GM04503 (cell line): ENCODE measurements around the gene TIGD2.

ENCODE experiments used
- DNase-seq: peaks from one replicate; pipeline ENCODE4 v3.0.0-alpha.2; 2012; ENCODE audit warnings: low read depth

TIGD2 gene

DNA sequence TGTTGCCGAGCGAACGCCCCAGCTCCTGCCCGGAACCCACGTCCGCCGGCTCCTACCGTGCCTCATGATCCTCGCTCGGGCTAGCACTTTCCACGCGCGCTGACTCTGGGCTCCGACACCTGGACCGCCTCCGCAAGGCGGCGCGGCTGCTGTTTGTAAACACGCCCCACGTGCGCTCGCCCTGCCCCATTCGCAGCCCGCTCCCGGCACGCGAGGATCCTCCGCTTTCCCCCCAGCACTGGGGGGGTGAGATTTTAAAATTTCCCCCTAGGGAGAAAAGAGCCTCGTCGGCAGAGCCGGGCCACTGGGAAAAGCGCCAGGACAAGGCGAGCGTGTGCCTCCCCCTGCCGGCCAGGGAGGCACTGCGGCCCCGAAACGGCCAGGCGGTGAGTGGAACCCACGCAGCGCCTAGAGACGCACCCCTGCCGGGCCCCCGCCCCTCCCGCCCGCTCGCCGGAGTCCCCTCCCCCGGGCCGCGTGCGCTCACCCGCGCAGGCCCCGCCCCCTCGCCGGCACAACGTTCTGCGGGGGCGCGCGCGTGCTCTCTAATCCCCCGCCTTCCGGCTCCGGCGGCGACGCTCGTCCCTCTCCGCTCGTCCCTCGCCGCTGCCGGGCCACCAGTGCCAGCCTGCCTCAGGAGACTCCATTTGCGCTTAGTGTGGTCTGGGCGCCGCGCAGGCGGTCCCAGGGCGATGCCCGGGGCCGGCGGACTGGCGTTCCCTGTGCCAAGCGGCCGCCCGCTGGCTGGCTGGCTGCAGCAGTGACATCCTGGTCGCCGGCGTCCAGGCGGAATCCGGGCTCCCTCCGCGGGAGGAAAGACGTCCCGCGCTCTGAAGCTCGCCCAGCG, at the start of gene TIGD2:
TSS of gene TIGD2 (plus strand) at position 548 of the 847 bp plus-strand sequence. CDS start 1,442 bp downstream, outside the sequence.
- peak; percentile 28 for DNase-seq

DNA sequence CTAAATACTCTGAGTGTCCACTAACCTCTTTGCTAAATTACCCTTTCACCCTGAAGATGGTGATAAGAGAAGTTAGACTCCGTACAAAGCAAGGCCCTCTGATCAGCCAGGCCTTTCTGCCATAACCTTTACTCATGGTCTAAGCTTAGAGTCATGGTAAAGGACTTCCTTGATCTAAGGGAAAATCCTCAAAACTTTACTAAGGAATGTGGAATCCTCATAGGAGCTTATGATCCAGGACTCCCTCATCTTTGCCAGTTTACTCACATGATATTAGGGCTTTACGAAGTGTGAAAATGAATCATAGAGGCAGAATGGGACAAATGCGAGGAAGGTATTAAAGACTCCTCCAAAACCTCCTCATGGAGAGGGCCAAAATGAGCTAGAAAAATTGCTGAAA, 46.5 kb upstream of the TIGD2 start:
- peak; percentile 25 for DNase-seq

DNA sequence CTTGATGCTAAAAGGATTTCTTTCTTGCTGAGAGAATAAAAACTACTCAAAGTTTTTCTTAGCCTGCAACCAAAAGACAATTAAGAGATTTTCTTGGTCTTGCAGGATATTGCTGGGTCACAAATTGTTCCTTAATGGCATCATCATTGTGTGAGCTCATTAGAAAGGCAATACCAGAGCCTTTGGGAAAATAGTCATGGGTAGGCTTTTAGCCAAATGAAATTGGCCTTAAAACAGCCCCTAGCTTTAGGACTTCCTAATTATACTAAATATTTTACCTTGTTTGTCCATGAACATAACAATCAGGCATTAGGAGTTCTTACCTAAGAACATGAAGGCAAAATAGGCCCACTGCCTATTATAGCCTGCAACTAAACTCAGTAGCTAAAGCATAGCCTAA, 43.9 kb upstream of the TIGD2 start:
- peak; percentile 12 for DNase-seq

DNA sequence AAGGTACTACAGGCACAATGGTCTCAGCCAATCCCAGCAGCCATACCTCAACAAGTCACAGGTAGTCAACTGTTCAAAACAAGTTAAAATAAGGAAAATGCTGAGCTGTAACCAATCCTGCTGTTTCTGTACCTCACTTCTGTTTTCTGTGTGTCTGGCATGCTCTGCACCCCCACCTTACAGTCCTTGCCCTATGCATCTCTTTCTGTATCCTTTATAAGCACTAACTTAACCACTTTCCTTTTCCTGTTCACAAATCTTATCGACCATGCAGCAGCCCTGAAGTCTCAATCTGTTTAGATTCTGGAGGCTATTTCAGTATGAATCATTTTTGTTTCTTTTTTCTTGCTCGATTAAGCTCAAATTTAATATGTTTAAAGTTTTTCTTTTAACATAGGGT, 41.9 kb upstream of the TIGD2 start:
- DNase-seq, result no peak

DNA sequence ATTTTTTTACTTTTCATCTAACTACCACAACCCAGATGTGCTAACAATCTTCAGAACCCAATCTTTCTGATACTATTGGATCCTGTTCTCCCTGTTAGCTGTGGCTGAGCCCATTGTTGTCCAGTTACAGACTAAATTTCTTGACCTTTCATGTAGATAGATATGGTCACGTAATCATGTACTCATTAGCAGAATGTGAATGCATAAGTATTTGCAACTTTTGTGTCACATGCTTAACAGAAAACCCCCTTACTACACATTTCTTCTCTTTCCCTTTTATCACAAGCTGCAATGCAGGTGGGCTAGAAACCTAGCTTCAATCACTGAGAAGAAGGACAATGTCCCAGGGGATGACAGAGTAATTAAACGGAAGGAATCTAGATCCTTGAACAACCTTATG, 41.3 kb upstream of the TIGD2 start:
- no peak for DNase-seq

DNA sequence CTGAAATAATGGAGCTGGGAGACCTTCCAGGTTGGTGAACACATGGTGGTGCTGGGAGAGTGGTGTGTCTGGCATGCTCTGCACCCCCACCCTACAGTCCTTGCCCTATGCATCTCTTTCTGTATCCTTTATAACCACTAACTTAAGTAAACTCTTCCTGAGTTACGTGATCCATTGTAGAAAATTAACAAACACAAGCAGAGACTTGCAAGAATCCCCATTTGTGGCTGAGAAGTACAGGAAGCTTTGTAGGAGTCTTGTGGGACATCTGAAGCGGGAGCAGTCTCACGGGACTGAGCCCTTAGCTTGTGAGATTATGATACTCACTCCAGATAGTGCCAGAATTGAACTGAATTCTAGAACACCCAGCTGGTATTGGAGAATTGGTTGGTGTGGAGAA, 40.0 kb upstream of the TIGD2 start:
- no peak for DNase-seq

DNA sequence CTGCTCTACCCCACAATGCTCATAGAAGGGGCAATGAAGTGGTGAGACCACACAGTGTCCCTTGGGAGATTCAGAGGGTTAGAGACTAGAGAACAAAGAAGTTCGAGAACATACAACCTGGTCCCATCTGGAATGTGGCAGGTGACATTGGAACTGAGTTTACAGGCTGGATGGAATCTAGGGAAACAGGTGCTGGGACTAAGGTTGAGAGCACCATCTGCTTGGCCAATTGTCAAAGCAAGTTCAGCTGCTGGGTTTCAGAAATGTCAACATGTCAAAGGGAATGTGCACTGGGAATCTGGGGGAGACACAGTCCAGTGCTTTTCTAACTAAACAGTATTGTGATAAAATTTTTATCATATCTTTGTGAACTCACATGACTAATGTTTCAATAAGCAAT, 38.4 kb upstream of the TIGD2 start:
- DNase-seq, result no peak

DNA sequence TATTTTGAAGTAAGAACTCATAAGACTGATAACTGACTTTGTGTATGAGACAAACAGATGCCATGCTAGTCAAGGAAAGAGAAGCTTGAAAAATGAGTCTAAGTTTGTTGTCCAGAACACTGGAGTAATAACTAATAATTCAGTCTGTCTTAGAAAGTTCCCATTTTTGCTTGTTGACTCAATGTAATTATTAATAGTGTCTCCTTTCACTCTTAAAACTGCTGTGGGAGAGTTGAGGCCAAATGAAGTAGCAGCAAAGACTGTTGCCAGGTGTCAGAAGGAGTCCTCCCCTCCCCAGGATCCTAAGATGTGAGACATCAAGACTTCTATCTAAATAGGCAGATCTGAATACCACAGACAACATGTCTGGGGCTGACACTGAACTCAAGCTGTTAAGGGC, 33.6 kb upstream of the TIGD2 start:
- DNase-seq, result no peak

DNA sequence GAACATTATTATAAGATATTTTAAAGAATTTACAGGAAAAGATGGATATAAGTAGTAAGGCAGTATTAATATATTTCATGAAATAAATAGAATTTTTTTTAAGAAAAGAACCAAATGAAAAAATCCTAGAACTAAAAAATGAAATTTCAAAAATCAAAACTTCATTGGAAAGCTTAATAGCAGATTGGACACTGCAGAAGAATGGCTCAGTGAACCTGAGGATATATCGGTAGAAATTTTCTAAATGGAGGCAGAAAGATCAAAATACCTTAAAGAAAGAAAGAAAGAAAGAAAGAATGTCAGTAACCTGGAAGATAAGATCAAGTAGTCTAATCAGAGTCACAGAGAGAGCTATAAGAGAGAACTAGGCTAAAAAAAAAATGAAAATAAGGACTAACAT, 33.0 kb upstream of the TIGD2 start:
- DNase-seq, result no peak

DNA sequence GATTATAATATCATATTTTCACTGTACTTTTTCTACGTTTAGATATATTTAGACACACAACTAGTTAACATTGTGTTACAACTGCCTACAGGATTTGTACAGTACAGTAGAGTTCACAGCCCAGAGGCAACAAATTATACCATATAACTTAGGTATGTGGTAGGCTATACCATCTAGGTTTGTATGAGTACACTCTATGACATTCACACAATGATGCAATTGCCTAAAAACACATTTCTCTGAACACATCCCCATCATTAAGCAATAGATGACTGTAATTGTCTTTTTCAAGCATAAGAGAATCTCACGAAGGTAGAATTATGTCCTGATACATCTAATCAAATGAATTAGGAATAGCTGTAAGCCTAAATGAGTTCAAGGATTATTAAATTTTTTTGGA, 12.3 kb upstream of the TIGD2 start:
- no peak for DNase-seq

DNA sequence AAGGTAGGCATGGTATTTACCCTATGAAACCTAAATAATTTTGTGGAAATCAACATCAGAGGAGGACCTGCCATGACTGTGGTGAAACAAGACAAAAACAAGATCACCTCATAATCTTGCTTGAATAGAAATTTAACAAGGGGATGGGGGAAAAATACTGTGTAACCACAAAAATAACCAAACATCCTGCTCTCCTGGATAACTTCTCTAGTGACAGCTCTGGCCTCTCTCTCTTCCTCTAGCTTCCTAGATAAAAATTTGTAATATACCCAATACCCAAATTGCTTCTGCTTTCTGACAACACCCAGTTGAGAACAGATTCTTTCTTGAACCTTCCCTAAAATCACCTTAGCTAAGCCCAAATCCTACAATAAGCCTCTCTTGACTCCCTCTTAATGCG, 11.9 kb upstream of the TIGD2 start:
- no peak for DNase-seq

DNA sequence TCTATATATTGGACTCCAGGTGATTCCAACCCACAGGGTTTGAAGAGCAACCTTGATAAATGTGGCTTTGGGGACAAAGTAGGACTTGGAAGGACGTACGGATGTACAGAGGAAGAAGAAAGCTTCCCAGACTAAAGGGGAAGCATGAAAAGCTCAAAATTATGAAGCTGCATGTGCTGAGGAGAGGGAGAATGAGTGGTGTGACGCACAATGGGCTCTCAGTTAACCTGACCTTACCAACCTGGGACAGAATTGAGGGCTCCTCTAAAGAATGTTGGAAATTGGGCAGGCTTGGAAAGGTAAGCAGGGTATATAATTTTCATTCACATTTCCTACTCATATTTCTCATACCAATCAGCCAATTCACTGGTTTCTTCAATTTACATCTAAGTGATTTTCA, 10.5 kb upstream of the TIGD2 start:
- no peak for DNase-seq

DNA sequence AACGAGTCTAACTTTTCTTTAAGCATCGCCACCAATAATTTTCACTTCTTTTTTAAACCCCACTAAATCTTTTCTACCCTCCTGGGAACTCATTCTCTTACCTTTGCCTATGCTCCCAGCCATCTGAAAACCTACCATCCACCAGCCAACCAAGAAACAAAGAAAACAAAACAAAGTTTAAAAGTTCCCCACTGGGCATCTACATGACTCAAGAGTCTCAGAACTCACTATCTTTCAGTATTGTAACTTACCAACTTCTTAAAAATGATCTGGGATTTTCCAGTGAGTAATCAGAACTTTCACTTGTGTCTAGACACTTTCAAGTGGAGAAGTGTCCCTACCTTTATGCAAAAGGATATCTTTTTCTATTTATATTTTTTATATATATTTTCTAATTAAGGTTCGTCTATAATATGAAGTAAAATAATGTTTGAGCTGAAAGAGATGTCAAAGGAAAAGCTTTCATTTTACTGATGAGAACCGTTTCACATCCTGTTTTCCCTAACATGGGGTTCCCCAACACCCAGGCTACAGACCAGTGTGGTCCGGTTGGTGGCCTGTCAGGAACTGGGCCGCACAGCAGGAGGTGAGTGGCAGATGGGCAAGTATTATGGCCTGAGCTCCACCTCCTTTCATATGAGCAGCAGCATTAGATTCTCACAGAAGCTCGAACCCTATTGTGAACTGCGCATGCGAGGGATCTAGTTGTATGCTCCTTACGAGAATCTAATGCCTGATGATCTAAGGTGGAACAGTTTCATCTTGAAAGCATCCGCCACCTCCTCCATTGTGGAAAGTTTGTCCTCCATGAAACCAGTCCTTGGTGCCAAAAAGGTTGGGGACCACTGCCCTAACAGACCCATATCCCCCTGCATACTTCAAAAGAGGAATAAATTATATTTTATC, 9.8 kb upstream of the TIGD2 start:
- DNase-seq, result no peak

DNA sequence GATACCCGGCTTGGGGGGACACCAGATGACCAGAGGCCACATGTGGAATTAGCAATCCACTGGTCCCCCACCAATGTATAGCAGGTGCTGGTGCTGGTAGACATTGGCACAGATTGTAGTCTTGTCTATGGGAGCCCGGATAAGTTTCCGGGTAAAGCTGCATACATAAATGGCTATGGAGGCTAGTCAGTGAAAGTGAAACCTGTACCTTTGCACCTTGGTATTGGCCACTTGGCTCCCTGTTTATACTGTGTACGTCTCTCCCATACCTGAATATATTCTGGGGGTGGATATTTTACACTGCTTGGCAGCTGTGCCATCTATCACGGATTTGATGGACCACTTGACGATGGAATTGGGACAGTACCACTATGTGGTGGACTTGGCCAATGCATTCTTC, 5.6 kb upstream of the TIGD2 start:
- no peak for DNase-seq

DNA sequence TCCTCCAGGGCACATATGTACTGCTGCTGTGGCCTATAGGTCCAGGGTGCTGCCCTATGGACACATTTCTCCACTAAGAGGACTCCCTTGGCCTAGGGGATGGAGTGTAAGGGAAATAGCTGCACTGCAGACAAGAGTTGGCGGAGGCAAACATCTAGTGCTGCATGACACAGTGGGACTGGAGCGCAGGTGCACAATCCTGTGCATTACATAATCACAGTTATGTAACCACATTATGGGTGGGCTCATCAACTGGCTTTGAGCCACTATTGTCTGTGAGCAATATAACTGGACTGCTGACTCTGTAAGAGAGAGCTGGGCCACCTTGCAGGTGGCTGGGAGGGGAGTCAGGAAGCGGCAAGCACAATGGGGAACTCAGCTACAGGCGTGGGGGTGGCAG, 3.2 kb upstream of the TIGD2 start:
- no peak for DNase-seq

DNA sequence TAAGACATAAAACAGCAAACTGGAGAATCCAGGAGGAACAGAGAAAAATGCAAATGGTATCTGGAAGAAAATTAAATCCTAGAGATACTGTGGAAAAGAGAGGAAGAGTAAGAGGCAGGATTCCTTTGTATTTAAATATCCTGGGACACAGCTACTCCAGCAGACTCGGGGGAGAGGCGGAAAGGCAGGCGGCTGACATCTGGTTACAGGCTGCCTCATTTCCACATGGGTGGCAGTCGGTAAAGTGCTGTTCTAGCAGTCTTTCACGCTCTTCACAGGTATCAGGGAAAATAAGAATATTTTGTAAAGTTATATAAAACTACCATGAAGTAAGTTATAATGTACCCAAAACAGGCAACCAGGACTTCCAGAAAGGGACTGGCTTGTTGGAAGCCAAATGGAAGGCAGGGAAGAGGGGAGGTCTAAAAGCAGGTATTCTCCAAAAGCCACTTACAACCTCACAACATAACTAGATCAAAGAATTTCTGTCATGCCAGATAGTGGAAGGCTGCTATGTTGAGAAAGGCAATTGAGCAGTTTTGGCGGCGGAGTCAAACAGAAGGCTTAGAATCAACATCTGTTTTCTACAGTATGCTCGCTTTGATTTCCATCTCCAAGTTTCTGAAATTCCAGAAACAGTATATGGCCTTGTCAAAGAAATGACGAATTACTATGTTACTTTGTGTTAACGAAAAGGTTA, 1.3 kb upstream of the TIGD2 start:
- no peak for DNase-seq

DNA sequence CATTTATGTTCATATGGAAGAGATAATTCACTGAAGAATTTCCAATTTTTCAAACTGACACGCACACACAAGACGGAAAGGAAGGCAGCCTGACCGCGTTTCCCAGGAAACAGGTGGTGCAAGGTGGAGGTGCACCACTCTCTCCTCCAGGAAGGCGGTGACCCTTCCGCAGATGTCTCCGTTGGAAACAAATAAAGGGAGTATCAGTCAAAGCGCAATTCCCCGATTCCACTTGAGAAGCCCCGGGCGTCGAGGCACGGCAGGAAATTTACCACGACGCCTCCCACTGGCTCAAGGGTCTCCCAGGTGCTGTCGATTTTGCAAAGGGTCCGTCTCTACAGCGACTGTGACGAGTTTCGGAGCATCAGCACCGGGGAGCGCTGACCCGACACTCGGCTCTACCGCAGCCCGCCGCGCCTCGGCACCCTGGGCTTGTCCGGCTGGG, 770 bp upstream of the TIGD2 start:
- DNase-seq, result no peak

DNA sequence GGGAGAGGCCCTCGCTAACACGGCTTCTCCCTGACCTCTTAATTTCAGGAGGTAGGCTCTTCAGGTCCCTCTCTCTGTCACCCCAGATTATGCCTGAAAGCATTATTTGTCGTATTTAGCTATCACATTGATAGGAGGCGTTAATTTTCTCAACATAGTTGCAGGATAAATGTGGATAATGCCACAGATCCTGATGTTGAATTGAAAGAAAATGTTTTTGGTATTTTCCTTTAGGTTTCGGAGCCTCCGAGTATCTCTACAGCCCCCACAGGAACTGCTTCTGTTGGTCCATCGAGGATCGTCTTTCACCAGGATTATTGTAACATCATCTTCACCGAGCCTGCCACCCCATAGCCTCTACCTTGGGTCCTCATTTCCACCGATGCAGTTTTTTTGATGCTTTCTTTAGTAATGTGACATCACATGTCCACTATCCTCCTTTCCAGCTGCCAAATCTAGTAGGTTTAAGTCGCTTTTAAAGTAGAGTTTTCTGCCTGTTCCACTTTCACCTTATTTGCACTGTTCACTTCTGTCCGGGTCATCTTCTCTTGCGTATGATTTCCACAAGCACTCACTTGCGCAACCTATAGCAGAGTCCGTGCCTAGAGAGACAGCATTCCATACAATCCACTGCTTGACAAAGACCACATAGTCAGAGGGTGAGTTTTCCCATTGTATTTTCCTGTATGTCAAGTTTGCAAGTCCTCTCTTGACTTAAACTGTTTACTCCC, 665 bp downstream of the TIGD2 start:
- peak; percentile 66 for DNase-seq

DNA sequence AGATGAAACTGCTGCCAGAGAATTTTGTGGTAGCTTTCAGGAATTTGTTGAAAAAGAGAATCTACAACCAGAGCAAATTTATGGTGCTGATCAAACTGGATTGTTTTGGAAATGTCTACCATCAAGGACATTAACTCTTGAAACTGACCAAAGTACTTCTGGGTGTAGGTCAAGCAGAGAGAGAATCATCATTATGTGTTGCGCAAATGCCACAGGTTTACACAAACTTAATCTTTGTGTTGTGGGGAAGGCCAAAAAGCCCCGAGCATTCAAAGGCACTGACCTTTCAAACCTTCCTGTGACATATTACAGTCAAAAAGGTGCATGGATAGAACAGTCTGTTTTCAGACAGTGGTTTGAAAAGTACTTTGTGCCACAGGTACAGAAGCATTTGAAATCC, 2.1 kb downstream of the TIGD2 start:
- no peak for DNase-seq

DNA sequence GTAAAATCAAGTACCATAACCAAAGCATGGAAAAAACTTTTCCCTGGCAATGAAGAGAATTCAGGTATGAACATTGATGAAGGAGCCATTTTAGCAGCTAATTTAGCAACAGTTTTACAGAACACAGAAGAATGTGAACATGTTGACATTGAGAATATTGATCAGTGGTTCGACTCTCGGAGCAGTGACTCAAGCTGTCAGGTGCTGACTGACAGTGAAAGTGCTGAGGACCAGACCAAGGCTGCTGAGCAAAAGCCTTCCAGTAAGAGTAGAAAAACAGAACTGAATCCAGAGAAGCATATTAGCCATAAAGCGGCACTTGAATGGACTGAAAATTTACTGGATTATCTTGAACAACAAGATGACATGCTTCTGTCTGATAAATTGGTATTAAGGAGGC, 2.8 kb downstream of the TIGD2 start:
- DNase-seq, result no peak

DNA sequence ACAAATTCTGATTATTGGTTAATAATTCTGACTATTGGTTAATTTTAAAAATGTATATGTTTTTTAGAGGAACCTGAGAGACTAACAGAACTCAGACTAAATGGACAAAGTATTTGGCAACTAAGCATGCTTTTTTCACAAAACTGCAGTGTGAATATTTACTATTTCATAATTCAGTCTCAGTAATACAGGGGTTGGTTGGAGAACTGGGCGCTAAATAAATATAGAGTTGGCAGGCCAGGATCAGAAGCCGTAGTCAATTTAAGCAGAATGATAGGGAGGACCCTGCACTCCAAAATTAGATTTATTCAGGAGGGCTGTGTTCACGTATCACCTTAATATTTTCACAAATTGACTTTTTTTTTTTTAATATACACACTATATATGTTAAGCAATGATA, 5.8 kb downstream of the TIGD2 start:
- DNase-seq, result no peak

DNA sequence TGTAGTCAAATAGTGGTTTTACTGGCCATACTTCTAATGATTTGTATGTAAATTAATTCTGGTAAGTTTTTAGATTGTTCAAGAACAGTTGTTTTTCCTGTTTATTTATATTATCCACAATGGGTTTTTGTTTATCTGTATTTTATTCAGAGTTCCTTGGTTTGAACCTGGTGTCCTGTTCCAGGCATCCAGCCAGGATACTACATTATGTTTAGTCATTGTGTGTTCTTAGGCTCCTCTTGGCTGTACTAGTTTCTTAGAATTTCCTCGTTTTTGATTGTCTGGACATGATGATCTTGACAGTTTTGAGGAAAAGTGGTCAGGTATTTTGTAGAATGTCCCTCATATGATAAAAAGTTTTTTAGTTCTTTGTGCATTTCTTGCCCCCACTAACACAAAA, 7.8 kb downstream of the TIGD2 start:
- no peak for DNase-seq
